DOHH2 (cell line): ENCODE results near the gene POGZ.
"Not testable (repeated sequence)": the region's sequence is repeated elsewhere in the genome, so short reads cannot be mapped to it uniquely, and the experiment has no call there.

Experiments
- EZH2phosphoT487 ChIP-seq: fragments of 200-600 bp; sonication (generic); IDR thresholded peaks from 2 replicates; pipeline ENCODE4 v1.6.1; 2017; ENCODE audit warnings: borderline replicate concordance, mild to moderate bottlenecking, antibody characterized with exemption, low read length, moderate library complexity, mixed read lengths
- TF ChIP-seq, protein P1 (sequence below): fragments of 200-600 bp; sonication (generic); IDR thresholded peaks from one replicate; pipeline ENCODE4 v1.5.1; 2014; ENCODE audit warnings: antibody characterized with exemption, mild to moderate bottlenecking, low read depth, low read length; ENCODE audit not compliant: poor library complexity, severe bottlenecking

- TF ChIP-seq, protein P1, sequence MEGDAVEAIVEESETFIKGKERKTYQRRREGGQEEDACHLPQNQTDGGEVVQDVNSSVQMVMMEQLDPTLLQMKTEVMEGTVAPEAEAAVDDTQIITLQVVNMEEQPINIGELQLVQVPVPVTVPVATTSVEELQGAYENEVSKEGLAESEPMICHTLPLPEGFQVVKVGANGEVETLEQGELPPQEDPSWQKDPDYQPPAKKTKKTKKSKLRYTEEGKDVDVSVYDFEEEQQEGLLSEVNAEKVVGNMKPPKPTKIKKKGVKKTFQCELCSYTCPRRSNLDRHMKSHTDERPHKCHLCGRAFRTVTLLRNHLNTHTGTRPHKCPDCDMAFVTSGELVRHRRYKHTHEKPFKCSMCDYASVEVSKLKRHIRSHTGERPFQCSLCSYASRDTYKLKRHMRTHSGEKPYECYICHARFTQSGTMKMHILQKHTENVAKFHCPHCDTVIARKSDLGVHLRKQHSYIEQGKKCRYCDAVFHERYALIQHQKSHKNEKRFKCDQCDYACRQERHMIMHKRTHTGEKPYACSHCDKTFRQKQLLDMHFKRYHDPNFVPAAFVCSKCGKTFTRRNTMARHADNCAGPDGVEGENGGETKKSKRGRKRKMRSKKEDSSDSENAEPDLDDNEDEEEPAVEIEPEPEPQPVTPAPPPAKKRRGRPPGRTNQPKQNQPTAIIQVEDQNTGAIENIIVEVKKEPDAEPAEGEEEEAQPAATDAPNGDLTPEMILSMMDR, result not testable (repeated sequence)
- TF ChIP-seq EZH2phosphoT487, result not testable (repeated sequence)
Measured at GRCh38 chr1:151433827-151434226, 25.5 kb downstream of the POGZ start.
